Uterus (tissue), 4 donors: ENCODE measurements around the gene GAST. TPM values are rescaled to one million over a fixed set of nuclear protein-coding genes. Genes with fewer than 3 reads are reported as not detected.
"Not testable (repeated sequence)": the region's sequence is repeated elsewhere in the genome, so short reads cannot be mapped to it uniquely, and the experiment has no call there.

Experiments
- DNase-seq, 2 donors: peaks; one replicate each; pipeline ENCODE4 v3.0.0-alpha.2; 2019 to 2020
- H3K27ac ChIP-seq, 2 donors: fragments of 200-600 bp; sonication (generic); 1 replicate in 1 of 2; 2 replicates in 1 of 2; pipeline ENCODE4 v1.5.1; 2016 to 2018
- H3K27me3 ChIP-seq, 2 donors: fragments of 200-600 bp; sonication (generic); one replicate each; pipeline ENCODE4 v1.5.1; 2018 to 2019; ENCODE audit warnings: control low read depth in 1 of 2
- H3K36me3 ChIP-seq, 2 donors: fragments of 200-600 bp; sonication (generic); one replicate each; pipeline ENCODE4 v1.5.1; 2019; ENCODE audit warnings: control low read depth in 1 of 2
- H3K4me1 ChIP-seq, 2 donors: fragments of 200-600 bp; sonication (generic); one replicate each; pipeline ENCODE4 v1.5.1; 2018 to 2019; ENCODE audit warnings: control low read depth in 1 of 2
- H3K4me3 ChIP-seq, 2 donors: fragments of 200-600 bp; sonication (generic); 1 replicate in 1 of 2; 2 replicates in 1 of 2; pipeline ENCODE4 v1.5.1; 2018 to 2019; ENCODE audit warnings: mild to moderate bottlenecking in 1 of 2
- H3K9me3 ChIP-seq, 2 donors: fragments of 200-600 bp; sonication (generic); one replicate each; pipeline ENCODE4 v1.5.1; 2019; ENCODE audit warnings: control low read depth in 1 of 2
- POLR2A ChIP-seq, 2 donors: fragments of 450-650 bp; IDR thresholded peaks; one replicate each; pipeline ENCODE4 v1.6.1; 2016; ENCODE audit warnings: antibody characterized with exemption in 2 of 2, mild to moderate bottlenecking in 1 of 2, moderate library complexity in 1 of 2
- intact Hi-C: fragments of 100-400 bp; cut with DNase I; formaldehyde crosslinking; loops from one replicate; pipeline ENCODE4 v1.15.1; 2023; ENCODE audit warnings: low total_unique reads
- total RNA-seq, 4 donors: library from RNA; depleted of rRNA in 3 of 4; stranded (reverse); fragments of >200 nt in 3 of 4; gene quantifications; one replicate each; pipeline versions ENCODE4 v1.1.0 to v1.2.4, GENCODE V29; 2014 to 2023
- TF ChIP-seq, protein P1 (sequence below), 4 experiments: fragments of 200-600 bp in 2 of 4; fragments of 450-650 bp in 2 of 4; sonication (generic) in 2 of 4; IDR thresholded peaks; one replicate each; pipeline ENCODE4 v1.5.1; 2016 to 2019; ENCODE audit warnings: antibody characterized with exemption in 4 of 4, mild to moderate bottlenecking in 2 of 4, moderate library complexity in 1 of 4
- donor health status: DM: yes; HTN: yes; CAD: no.

The GAST gene
- total RNA-seq, 4 donors from 2014 or later = not detected

GRCh38 chr17:41684035-41684434 lies 28.1 kb upstream of the GAST start:
- H3K27me3 ChIP-seq = no peaks in the 10 kb centered on the region
- no peak overlapping the region for H3K4me3 ChIP-seq
- H3K9me3 ChIP-seq = no peaks in the 10 kb centered on the region
- no peak overlapping the region for H3K27ac ChIP-seq
- DNase-seq = no peak
- TF ChIP-seq, protein P1, sequence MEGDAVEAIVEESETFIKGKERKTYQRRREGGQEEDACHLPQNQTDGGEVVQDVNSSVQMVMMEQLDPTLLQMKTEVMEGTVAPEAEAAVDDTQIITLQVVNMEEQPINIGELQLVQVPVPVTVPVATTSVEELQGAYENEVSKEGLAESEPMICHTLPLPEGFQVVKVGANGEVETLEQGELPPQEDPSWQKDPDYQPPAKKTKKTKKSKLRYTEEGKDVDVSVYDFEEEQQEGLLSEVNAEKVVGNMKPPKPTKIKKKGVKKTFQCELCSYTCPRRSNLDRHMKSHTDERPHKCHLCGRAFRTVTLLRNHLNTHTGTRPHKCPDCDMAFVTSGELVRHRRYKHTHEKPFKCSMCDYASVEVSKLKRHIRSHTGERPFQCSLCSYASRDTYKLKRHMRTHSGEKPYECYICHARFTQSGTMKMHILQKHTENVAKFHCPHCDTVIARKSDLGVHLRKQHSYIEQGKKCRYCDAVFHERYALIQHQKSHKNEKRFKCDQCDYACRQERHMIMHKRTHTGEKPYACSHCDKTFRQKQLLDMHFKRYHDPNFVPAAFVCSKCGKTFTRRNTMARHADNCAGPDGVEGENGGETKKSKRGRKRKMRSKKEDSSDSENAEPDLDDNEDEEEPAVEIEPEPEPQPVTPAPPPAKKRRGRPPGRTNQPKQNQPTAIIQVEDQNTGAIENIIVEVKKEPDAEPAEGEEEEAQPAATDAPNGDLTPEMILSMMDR (IDR thresholded peaks at IDR 0.05) = no peak
- no peak for TF ChIP-seq POLR2A (IDR thresholded peaks at IDR 0.05)
- no peaks in the 10 kb centered on the region for H3K36me3 ChIP-seq
- H3K4me1 ChIP-seq = no peaks in the 10 kb centered on the region
- intact Hi-C loops = no loop called here

DNA sequence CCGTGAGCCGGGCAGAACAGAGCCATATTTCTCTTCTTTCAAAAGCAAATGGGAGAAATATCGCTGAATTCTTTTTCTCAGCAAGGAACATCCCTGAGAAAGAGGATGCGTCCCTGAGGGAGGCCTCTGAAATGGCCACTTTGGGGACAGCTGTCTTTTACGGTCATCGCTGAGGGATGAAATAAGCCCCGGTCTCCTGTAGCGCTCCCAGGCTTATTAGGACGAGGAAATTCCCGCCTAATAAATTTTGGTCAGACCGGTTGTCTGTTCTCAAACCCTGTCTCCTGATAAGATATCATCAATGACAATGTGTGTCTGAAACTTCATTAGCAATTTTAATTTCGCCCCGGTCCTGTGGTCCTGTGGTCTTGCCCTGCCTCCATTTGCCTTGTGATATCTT lies 26.4 kb upstream of the GAST start:
- H3K4me1 ChIP-seq, DNase-seq, H3K27ac ChIP-seq, H3K27me3 ChIP-seq, H3K4me3 ChIP-seq, H3K36me3 ChIP-seq, intact Hi-C loops, H3K9me3 ChIP-seq: not testable (repeated sequence)

GRCh38 chr17:41686281-41686680 lies 25.9 kb upstream of the GAST start:
- H3K27ac ChIP-seq = no peak overlapping the region
- intact Hi-C loops = no loop called here

GRCh38 chr17:41687828-41688640 lies 24.1 kb upstream of the GAST start:
- intact Hi-C loops = no loop called here
- H3K27ac ChIP-seq = peak overlapping the region; percentile 91 to 100
- peak overlapping the region; percentile 55 to 99 for H3K4me3 ChIP-seq
- H3K4me1 ChIP-seq = peaks cover 0 to 9% of the 10 kb centered on the region in 2 donors
- DNase-seq = peak; percentile 58 to 76
- H3K9me3 ChIP-seq = no peaks in the 10 kb centered on the region
- no peaks in the 10 kb centered on the region for H3K27me3 ChIP-seq
- no peak for TF ChIP-seq POLR2A (IDR thresholded peaks at IDR 0.05)
- TF ChIP-seq, protein P1 (IDR thresholded peaks at IDR 0.05) = no peak
- H3K36me3 ChIP-seq = no peaks in the 10 kb centered on the region

More at GRCh38 chr17:41686281-41686680, 25.9 kb upstream of the GAST start:
- H3K27me3 ChIP-seq = no peaks in the 10 kb centered on the region
- TF ChIP-seq, protein P1 (IDR thresholded peaks at IDR 0.05) = no peak
- TF ChIP-seq POLR2A (IDR thresholded peaks at IDR 0.05) = no peak
- H3K4me3 ChIP-seq = no peak overlapping the region
- no peaks in the 10 kb centered on the region for H3K36me3 ChIP-seq
- H3K9me3 ChIP-seq = no peaks in the 10 kb centered on the region
- H3K4me1 ChIP-seq = peaks cover 0 to 9% of the 10 kb centered on the region in 2 donors
- DNase-seq = no peak

GRCh38 chr17:41688641-41689496 lies 23.3 kb upstream of the GAST start, which contains the start of gene EIF1:
Gene EIF1, plus strand, starts transcription at chr17:41688885. Its CDS starts 154 bp downstream, at chr17:41689039.
- Histone ChIP-seq H3K4me3 (peak within 1 kb of the TSS; percentile 90 to 99), H3K36me3 (no peaks in the 10 kb centered on the region), H3K27ac (peak within 1 kb of the TSS; percentile 100), H3K4me1 (peaks cover 0 to 9% of the 10 kb centered on the region in 2 donors), H3K9me3 (no peaks in the 10 kb centered on the region), H3K27me3 (no peaks in the 10 kb centered on the region)
- peak; percentile 100 for DNase-seq
- peak; percentile 96 to 100 for TF ChIP-seq POLR2A (IDR thresholded peaks at IDR 0.05)
- TF ChIP-seq, protein P1 (IDR thresholded peaks at IDR 0.05) = peak in 2 of 4 experiments; percentile 17 to 26
- intact Hi-C loops = no loop called here
